Right ventricle myocardium superior (tissue), 1 donor: ENCODE measurements around the gene LRRC23. TPM values are rescaled to one million over a fixed set of nuclear protein-coding genes. Genes with fewer than 3 reads are reported as not detected.
A peak's percentile ranks its signal among the peaks of the same experiment; 100 is the strongest.

Experiments used
- ATAC-seq: fragments of 200-7000 bp; cut with Tn5 transposase; one replicate; pipeline ENCODE4 v1.9.1; 2020; ENCODE audit warnings: mild to moderate bottlenecking; ENCODE audit not compliant: poor library complexity
- DNase-seq: peaks from one replicate; pipeline ENCODE4 v3.0.0-alpha.2; 2020
- intact Hi-C: fragments of 100-400 bp; cut with DNase I; formaldehyde crosslinking; loops from one replicate; pipeline ENCODE4 v1.11.2; 2022
- total RNA-seq: library from RNA; stranded (reverse); fragmentation: NEBNext Ultra II Directional; extraction: Animal tissue kit (Norgen Biotek cat#: 25700); gene quantifications from one replicate; pipeline ENCODE4 v1.2.1, GENCODE V29; 2021
- donor health status: DM: no; HTN: yes; CAD: no; lungs with severe emphysema.

LRRC23 gene
- total RNA-seq, 1 donor from 2014 or later = 8.2 TPM

DNA sequence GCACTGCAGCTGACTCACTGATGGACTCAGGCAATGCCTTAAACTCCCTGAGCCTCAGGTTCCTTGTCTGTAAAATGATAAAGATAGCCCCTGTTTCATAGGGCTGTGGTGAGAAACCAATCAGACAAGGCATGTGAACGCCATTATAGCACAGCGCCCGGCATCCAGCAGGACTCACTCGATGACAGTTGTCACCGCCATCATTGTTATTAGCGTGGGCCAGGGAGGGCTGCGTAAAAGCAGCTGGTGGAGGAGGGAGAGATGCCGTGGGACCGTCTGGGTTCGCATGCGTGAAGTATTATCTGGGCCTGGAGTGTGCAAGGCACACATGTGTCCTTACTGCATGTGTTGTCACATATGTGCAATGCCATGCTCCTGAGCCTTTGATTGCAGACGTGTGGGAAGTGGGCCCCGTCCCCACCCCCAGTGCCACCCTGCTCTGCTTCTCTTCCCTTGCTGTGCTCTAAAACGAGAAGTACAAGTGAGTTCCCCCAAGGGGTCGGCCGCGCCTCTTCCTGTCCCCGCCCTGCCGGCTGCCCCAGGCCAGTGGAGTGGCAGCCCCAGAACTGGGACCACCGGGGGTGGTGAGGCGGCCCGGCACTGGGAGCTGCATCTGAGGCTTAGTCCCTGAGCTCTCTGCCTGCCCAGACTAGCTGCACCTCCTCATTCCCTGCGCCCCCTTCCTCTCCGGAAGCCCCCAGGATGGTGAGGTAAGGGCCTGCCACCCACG lies 46.4 kb downstream of the LRRC23 start, which contains the start of gene PTPN6:
PTPN6 (plus strand) TSS at position 546 of the 730 bp plus-strand sequence; CDS start at position 703, 157 bp downstream.
- peak; percentile 61 for ATAC-seq
- DNase-seq = peak; percentile 86
- intact Hi-C loops = no loop called here

DNA sequence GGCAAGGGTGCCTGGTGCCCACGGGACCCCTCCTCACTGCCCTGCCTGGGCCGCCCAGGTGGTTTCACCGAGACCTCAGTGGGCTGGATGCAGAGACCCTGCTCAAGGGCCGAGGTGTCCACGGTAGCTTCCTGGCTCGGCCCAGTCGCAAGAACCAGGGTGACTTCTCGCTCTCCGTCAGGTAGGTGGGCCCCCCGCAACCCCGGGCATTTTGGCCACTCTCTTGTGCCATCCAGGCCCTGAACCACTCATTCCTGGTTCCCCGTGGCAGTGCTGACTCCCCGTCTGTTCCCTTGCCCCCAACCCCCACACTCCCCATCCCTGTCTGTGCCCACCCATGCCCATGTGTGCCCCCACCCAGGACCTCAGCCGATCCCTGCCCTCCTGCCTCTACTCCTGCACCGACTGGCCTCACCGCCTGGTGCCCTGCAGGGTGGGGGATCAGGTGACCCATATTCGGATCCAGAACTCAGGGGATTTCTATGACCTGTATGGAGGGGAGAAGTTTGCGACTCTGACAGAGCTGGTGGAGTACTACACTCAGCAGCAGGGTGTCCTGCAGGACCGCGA lies 47.0 kb downstream of the LRRC23 start:
- ATAC-seq (no peak), DNase-seq (no peak)
- intact Hi-C loops = no loop called here

DNA sequence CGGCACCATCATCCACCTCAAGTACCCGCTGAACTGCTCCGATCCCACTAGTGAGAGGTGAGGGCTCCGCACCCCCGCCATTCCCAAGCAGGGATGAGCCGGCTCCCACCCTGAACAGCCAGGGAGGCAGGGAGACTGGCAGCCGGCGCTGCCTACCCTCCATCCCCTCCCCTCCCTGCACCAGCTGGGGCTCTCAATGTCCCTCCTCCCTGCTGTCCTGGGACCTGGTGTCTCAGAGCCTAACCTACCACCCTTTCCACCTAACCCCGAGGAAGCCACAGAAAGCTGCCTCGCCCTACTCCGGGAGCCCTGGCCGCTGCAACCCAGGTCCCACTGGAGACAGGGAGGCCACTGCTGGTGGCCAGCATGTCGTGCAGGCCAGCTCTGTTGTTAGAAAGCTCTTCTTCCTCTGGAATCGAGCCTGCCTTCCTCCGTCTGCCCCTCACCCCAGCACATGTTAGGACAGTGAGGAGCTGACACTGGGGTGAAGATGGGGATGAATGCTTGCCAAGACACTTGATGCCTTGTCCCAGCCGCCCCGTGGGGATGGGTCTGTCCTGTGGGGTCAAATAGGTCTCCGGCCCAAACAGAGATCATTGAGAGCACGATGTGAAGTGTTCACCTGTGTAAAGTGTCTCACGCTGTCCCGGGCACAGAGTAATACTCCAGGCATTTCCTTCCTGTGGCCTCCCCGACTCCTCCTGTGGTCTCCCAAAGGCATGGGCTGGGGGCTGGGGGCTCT lies 47.7 kb downstream of the LRRC23 start:
- ATAC-seq = no peak
- peak; percentile 26 for DNase-seq
- intact Hi-C loops = no loop called here

DNA sequence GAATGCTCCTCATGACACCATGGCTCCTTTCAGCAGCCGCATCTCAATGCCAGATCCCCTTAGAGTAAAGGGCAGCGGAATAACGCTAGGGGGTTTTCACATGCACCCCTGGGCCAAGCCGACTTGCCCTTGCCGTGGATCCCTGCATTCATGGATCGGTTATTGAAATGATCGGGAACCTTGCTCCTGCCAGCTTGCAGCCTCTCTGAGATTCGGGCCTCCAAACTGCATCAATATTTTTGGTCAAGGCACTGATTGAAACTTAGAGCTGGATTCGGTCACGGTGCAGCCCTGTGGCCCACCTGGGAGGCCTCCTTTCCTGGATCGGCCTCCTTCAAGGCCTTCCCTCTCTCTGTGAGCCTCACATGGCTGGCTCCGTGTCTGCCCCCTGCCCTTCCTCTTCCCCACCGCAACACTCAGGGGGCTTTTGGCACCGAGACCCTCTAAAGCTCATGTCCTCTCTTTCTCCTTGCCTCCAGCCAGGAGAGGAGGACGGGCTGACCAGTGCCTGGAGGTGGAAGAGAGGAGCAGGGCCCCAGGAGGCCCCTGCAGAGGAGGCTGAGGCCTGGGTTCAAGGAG lies 48.3 kb downstream of the LRRC23 start:
- intact Hi-C loops = no loop called here
- DNase-seq = peak; percentile 35
- ATAC-seq = no peak

DNA sequence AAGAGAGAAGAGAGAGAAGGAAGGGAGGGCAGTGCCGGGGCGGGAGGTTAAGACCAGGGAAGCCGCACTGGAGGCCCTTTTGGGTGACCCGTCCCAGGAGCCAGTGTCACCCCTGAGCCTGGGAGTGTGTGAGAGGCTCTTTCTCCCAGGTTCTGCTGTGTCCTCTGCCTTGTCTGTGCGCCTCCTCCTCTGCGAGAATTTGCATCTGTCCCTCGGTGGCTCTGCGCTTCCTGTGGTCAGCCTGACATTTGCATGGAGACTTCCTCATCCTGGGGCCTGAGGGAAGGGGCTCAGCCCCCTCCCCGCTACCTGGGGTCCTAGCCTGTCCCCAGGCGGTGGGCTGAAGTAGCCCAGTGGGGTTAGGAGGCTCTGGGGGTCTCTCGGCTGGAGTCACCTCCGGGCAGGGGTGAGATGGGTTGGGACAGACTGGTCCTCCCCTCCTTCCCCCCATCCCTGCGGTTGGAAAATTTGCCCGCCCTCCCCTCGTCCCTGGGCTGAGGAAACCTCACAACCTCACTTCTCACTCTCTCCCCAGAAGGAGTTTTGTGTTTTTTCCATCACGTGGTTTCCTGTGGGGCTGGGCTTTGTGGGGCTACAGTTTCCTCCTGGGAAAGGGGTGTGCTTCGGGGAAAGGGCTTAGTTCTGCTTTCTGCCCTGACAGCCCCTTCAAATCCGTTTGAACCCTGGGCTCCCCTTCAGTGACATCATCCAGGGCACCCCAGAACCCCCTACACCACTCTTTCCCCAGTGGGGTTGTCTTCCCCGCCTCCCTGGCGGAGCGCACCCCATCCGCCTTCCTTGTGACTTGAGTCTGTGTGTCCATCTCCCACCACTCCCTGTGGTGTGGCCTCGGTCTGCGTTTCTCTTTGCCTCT lies 49.1 kb downstream of the LRRC23 start:
- peak; percentile 58 for ATAC-seq
- peak; percentile 74 for DNase-seq
- intact Hi-C loops = no loop called here

DNA sequence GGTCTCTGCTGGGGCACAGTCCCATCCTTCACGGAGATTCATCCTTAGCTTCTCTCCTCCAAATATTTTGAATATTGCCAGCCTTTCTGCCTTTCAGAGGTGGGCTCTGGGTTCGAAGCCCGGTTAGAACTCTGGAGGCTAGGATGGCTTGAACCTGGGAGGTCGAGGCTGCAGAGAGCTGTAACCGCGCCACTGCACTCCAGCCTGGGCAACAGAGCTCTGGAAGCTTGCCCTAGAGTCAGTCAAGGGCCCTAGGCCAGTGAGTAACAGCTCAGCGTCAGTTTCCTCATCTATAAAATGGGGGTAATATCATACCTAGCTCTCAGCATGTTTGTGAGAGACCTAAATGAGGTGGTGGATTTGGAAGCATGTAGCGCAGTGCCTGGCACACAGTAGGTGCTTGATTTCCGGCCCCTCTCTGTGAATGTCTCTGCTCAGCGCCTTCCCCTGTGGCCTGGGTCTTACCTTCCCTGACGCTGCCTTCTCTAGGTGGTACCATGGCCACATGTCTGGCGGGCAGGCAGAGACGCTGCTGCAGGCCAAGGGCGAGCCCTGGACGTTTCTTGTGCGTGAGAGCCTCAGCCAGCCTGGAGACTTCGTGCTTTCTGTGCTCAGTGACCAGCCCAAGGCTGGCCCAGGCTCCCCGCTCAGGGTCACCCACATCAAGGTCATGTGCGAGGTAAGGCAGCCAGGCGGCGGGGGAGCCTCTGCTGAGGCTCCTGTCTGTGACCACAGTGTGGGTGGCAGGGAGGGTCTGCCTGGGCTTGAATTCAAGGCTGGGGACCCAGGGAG lies 49.9 kb downstream of the LRRC23 start:
- DNase-seq (peak; percentile 31), ATAC-seq (no peak)
- intact Hi-C loops = no loop called here

DNA sequence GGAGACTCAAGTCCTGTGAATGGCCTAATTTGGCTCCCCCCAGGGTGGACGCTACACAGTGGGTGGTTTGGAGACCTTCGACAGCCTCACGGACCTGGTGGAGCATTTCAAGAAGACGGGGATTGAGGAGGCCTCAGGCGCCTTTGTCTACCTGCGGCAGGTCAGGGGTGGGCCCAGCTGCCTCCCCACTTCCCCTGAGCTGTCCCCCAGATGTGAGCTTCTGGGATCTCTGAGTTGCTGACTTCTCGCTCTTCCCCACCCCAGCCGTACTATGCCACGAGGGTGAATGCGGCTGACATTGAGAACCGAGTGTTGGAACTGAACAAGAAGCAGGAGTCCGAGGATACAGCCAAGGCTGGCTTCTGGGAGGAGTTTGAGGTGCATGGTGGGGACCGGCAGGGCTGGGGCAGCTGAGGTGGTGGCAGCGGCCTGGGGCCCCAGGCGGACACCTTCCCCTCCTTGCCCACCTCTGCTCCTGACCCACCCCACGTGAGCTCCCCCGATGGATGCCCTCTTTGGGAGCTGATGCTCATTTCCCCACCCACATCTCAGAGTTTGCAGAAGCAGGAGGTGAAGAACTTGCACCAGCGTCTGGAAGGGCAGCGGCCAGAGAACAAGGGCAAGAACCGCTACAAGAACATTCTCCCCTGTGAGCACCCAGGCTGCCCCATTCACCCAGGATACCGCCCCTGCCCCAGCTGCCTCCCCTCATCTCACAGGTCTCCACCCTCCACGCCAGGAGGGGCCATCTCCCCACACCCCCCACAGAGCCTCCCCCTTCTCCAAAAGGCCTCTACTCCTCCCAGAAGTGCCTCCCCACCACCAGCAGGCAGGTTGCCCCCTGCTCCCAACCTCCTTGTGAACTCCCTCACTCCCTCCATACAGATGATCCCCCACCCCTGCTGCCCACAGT lies 50.7 kb downstream of the LRRC23 start:
- intact Hi-C loops = no loop called here
- DNase-seq (no peak), ATAC-seq (no peak)

DNA sequence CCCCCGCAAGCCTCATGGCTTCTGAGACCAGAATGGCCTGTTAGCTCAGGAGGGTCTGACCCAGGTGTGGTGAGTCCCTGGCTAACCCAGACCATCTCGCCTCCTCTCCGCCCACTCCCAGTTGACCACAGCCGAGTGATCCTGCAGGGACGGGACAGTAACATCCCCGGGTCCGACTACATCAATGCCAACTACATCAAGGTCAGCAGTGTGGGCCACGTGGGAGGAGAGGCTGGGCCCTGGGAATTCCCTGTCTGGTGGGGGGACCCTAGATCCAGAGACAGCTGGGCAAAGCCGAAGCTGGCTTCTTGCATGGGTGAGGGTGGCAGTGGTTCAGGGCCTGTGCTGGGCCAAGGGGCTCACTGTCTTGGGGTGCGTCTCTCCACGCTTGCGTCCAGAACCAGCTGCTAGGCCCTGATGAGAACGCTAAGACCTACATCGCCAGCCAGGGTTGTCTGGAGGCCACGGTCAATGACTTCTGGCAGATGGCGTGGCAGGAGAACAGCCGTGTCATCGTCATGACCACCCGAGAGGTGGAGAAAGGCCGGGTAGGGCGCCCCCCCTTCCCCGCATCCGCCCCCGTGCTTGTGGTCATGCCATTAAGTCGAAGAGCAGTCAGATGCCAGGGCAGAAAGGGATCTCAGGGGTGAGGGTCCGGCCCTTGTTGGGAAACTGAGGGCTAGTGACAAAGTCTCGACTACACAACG lies 51.6 kb downstream of the LRRC23 start:
- intact Hi-C loops = no loop called here
- peak; percentile 43 for DNase-seq

DNA sequence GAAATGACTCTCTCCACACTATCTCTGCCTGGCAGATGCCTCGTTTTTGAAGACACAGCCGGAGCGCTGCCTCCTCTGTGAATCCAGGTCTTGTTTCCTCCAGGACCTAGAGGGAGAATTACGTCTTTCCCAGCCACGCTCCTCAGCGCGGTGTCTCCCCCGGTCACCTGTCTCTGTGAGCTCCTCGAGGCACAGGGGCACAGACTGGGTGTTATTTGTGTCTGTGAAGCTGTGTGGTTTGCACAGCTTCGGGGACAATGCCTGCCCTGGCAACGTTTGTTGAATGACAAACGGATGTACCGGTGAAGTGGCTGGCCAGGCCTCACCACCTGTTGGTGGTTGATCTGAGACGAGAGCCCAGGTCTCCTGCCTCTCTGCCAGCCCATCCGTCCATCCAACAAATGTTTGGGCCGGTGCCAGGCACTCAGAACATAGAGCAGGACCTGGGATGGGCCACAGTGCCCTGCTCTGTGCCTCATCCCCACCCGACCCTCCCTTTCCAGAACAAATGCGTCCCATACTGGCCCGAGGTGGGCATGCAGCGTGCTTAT lies 52.6 kb downstream of the LRRC23 start:
- DNase-seq (peak; percentile 39), ATAC-seq (no peak)
- intact Hi-C loops = no loop called here

More for the DNA sequence above, 51.6 kb downstream of the LRRC23 start:
- no peak for ATAC-seq

DNA sequence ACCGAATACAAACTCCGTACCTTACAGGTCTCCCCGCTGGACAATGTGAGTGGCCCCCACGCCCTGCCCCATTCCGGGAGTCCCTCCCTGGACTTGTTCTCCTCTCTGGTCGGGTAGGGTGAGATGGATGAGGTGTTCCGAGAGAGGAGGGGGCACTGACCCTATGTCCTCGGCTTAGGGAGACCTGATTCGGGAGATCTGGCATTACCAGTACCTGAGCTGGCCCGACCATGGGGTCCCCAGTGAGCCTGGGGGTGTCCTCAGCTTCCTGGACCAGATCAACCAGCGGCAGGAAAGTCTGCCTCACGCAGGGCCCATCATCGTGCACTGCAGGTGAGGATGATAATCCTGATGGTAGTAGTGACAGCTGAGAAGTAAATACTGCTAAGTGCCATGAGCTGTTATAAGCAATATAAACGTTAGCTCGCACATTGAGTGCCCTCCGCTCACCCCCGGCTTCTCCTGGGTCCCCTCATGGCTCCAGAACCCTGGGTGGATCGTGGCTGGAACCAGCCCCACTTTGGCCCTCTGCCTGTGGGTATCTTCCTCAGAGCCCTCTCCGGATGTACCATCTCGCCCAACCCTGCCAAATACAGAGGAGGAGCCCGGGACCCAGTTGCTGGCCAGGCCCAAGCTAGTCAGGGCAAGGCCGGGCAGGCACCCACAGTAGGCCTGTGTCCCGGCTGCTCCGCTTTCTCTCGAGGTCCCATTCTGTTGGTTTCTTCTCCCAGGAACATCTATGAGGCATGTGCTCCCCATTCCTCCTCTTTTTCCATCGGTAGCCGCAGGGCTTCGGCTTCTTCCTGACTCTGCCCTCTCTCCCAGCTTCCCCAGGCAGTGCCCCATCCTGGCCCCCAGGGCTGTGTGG lies 53.4 kb downstream of the LRRC23 start:
- peak; percentile 38 for DNase-seq
- intact Hi-C loops = no loop called here
- no peak for ATAC-seq

DNA sequence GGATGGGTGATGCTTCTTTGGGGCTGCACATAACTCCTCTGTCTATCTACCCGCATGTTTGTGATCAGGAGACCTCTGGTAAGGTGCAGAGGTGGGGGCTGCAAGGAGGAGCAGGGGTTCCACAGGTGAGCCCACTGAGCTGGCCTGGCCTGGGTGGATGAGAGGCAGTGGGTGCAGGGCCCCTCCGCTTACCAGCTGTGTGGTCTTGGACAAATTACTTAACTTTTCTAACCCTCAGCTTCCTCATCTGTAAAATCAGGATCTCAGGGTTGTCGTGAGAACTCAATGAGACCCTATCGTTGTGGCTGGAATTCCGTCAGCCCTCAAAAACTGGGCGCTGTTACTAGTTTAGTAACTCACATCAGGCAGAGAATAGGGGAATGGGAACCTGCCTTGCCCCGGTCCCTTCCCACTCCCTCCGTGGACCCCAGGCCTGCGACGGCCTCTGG lies 54.0 kb downstream of the LRRC23 start:
- DNase-seq (no peak), ATAC-seq (no peak)
- intact Hi-C loops = no loop called here

DNA sequence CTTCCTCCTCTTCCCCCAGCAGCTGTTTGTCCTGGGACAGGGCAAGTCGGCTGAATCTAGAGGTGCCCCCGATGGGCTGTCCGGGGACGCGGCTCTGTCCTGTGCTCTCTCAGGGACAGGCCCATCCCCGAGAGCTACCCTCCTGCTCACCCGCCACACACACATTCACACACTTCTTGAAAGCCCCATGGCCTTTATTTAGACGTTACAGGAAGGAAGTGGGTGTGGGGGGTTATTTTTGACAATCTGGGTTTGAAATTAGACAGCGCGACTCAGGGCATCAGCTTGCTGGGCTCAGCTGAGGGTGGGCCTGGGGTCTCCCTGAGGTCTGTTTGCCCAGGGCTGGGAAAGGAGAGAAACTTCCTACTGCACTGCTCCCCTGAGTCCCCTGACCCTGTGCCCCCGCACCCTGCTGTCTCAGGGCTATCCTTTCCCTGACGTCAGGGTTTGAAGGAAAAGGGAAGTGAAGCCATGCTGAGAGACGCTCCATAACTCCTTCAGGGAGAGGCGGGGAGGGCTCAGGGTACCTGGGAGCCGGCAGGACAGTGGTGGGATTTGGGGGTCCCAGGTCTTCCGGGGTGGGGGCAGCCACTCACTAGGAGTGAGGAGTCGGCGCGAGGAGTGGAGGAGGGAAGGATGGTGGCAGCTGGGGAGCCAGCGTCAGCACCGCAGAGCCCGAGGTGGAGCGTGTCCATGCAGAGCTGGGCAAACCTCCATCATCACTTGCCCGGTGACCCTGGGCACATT lies 54.6 kb downstream of the LRRC23 start:
- DNase-seq (no peak), ATAC-seq (peak; percentile 15)
- intact Hi-C loops = no loop called here

DNA sequence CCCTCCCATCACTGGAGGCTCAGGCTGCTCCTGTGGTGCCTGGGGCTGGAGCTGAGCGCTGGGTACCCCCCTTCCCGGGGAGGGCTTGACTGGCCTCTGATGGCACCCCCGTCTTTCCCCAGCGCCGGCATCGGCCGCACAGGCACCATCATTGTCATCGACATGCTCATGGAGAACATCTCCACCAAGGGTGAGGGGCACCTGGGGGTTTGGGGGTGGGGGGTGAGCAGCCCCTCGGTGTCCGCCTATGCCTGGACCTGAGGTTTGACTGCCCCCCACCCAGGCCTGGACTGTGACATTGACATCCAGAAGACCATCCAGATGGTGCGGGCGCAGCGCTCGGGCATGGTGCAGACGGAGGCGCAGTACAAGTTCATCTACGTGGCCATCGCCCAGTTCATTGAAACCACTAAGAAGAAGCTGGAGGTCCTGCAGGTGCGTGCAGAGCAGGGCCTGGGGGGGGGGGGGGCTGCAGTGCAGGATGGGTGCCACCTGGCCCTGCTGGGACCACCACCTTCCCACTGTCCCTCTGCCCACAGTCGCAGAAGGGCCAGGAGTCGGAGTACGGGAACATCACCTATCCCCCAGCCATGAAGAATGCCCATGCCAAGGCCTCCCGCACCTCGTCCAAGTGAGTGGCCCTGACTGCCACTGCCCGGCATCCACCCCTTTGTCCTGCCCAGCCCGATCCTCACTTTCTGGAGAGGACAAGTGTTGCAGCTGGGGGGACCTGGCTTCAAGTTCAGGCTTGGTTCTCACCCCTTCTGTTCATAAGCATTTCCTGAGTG lies 55.4 kb downstream of the LRRC23 start:
- DNase-seq (no peak), ATAC-seq (no peak)
- intact Hi-C loops = no loop called here
